ENCODE data around the gene TAF4B. TPM values are rescaled to one million over a fixed set of nuclear protein-coding genes. Genes with fewer than 3 reads are reported as not detected.

TAF4B gene
- total RNA-seq, 1 donor from 2014 or later, result 1.8 TPM

- H3K36me3 Mint-ChIP-seq (ENCODE audit: insufficient read depth), result no peaks in the 10 kb centered on the region
- peaks cover 11% of the 10 kb centered on the region for H3K4me1 Mint-ChIP-seq (ENCODE audit: low read depth)
- H3K4me3 Mint-ChIP-seq (ENCODE audit: low read depth), result no peak overlapping the region
Measured at GRCh38 chr18:26332991-26333390, 106.7 kb downstream of the TAF4B start.

GRCh38 chr18:26335156-26335555 is 108.9 kb downstream of the TAF4B start:
- Mint-ChIP-seq H3K4me1 (ENCODE audit: low read depth) (peaks cover 11% of the 10 kb centered on the region), H3K27ac (no peak overlapping the region), H3K4me3 (ENCODE audit: low read depth) (no peak overlapping the region), H3K36me3 (ENCODE audit: insufficient read depth) (no peaks in the 10 kb centered on the region), H3K27me3 (no peaks in the 10 kb centered on the region), H3K9me3 (ENCODE audit: low read depth) (no peaks in the 10 kb centered on the region)
- TF ChIP-seq CTCF (IDR thresholded peaks at IDR 0.05; ENCODE audit: unreplicated experiment), result no peak
- no peak for DNase-seq (ENCODE audit: low spot score, unreplicated experiment)

More at GRCh38 chr18:26332991-26333390, 106.7 kb downstream of the TAF4B start:
- no peak for DNase-seq (ENCODE audit: low spot score, unreplicated experiment)
- no peak for TF ChIP-seq CTCF (IDR thresholded peaks at IDR 0.05; ENCODE audit: unreplicated experiment)
- no peaks in the 10 kb centered on the region for H3K9me3 Mint-ChIP-seq (ENCODE audit: low read depth)
- H3K27ac Mint-ChIP-seq, result no peak overlapping the region
- H3K27me3 Mint-ChIP-seq, result no peaks in the 10 kb centered on the region

- Mint-ChIP-seq H3K27ac (no peak overlapping the region), H3K9me3 (ENCODE audit: low read depth) (no peaks in the 10 kb centered on the region), H3K4me1 (ENCODE audit: low read depth) (peaks cover 11% of the 10 kb centered on the region), H3K27me3 (no peaks in the 10 kb centered on the region), H3K36me3 (ENCODE audit: insufficient read depth) (no peaks in the 10 kb centered on the region), H3K4me3 (ENCODE audit: low read depth) (no peak overlapping the region)
- no peak for TF ChIP-seq CTCF (IDR thresholded peaks at IDR 0.05; ENCODE audit: unreplicated experiment)
- DNase-seq (ENCODE audit: low spot score, unreplicated experiment), result no peak
Measured at GRCh38 chr18:26335571-26336487, 109.6 kb downstream of the TAF4B start.

GRCh38 chr18:26336572-26336971 is 110.3 kb downstream of the TAF4B start:
- Mint-ChIP-seq H3K27me3 (no peaks in the 10 kb centered on the region), H3K4me1 (ENCODE audit: low read depth) (peaks cover 11% of the 10 kb centered on the region), H3K9me3 (ENCODE audit: low read depth) (no peaks in the 10 kb centered on the region), H3K4me3 (ENCODE audit: low read depth) (no peak overlapping the region), H3K27ac (no peak overlapping the region), H3K36me3 (ENCODE audit: insufficient read depth) (no peaks in the 10 kb centered on the region)
- no peak for TF ChIP-seq CTCF (IDR thresholded peaks at IDR 0.05; ENCODE audit: unreplicated experiment)
- DNase-seq (ENCODE audit: low spot score, unreplicated experiment), result no peak

- H3K4me1 Mint-ChIP-seq (ENCODE audit: low read depth), result peaks cover 10% of the 10 kb centered on the region
- peaks cover 10% of the 10 kb centered on the region for H3K36me3 Mint-ChIP-seq (ENCODE audit: insufficient read depth)
- H3K27me3 Mint-ChIP-seq, result no peaks in the 10 kb centered on the region
- H3K9me3 Mint-ChIP-seq (ENCODE audit: low read depth), result peaks cover 26% of the 10 kb centered on the region
- no peak overlapping the region for H3K4me3 Mint-ChIP-seq (ENCODE audit: low read depth)
- no peak for DNase-seq (ENCODE audit: low spot score, unreplicated experiment)
- H3K27ac Mint-ChIP-seq, result no peak overlapping the region
- no peak for TF ChIP-seq CTCF (IDR thresholded peaks at IDR 0.05; ENCODE audit: unreplicated experiment)
Measured at GRCh38 chr18:26342646-26343045, 116.4 kb downstream of the TAF4B start.
